ENCODE data around the gene CILP2.

The CILP2 gene

DNA sequence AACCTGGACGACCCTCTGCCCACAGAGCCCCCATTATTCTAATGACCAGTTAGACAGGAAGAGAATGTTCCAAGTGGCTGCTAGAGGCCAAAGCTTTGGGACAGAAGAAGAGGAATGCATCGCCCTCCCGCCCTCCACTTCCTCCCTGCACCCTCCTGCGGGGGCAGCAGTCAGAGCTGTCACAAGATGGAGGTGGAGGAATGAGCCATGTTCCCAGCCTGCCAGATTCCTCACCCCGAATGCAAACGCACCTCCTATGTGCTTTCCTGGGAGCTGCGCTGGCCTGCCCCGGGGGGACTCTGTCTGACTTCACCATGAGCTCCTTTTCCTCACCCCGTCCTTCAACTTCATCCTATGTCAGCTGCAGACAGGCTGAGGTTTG, 7.7 kb upstream of the CILP2 start:
- peaks cover 19 to 49% (median 34%) of the 10 kb centered on the region in 11 experiments; a peak in 20 of 22 replicates for H3K36me3 ChIP-seq

DNA sequence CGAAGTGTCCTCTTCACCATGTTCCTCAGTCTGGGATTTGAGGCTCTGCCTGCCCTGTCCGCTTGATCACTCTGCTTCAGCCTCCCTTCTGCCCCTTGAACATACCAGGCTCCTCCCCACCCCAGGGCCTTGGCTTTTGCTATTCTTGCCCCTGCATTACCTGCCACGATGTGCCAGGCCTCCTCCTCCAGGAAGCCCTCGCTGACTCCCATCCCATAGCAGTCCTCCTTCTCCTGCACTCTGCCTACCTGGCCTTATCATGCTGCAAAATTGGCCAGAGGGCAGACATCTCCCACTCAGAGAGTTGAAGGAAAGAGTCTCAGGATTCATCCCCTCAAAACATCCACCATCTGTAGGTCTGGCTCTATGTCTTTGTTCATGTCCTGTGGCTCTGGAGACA, 7.2 kb upstream of the CILP2 start:
- Histone ChIP-seq H4K20me1 (peaks cover 3 to 70% (median 21%) of the 10 kb centered on the region in 11 experiments; a peak in 21 of 22 replicates), H3K4me3 (no peak overlapping the region), H3K9me3 (replicated peaks in 1 of 11) (no peaks in the 10 kb centered on the region), H3K4me1 (peaks cover 44 to 65% (median 55%) of the 10 kb centered on the region in 10 experiments), H3K36me3 (peaks cover 19 to 49% (median 29%) of the 10 kb centered on the region in 11 experiments; a peak in 20 of 22 replicates), H3K27me3 (no peaks in the 10 kb centered on the region), H3K27ac (0 out of 22 replicates have a peak overlapping the region, but pooled peaks of 1 of the 11 experiments have one; percentile 7), H3K9ac (peak overlapping the region in 1 of 11 experiments; percentile 24; a peak in 2 of 22 replicates), H3K4me2 (peak overlapping the region in 2 of 11 experiments; percentile 8 to 52; a peak in 2 of 22 replicates)
- TF ChIP-seq Cebpa-rat (IDR thresholded peaks at IDR 0.05): no peak

More for the DNA sequence above, 7.7 kb upstream of the CILP2 start:
- Histone ChIP-seq H3K4me2 (peak overlapping the region in 3 of 11 experiments; percentile 8 to 60 (median 52); a peak in 4 of 22 replicates), H3K27me3 (no peaks in the 10 kb centered on the region), H3K9ac (peak overlapping the region in 1 of 11 experiments; percentile 24; a peak in 2 of 22 replicates), H3K4me3 (no peak overlapping the region), H4K20me1 (peaks cover 8 to 70% (median 25%) of the 10 kb centered on the region in 11 experiments; a peak in 21 of 22 replicates), H3K9me3 (replicated peaks in 1 of 11) (no peaks in the 10 kb centered on the region), H3K27ac (0 out of 22 replicates have a peak overlapping the region, but pooled peaks of 1 of the 11 experiments have one; percentile 7), H3K4me1 (peaks cover 49 to 70% (median 60%) of the 10 kb centered on the region in 10 experiments)
- TF ChIP-seq Cebpa-rat (IDR thresholded peaks at IDR 0.05): no peak

DNA sequence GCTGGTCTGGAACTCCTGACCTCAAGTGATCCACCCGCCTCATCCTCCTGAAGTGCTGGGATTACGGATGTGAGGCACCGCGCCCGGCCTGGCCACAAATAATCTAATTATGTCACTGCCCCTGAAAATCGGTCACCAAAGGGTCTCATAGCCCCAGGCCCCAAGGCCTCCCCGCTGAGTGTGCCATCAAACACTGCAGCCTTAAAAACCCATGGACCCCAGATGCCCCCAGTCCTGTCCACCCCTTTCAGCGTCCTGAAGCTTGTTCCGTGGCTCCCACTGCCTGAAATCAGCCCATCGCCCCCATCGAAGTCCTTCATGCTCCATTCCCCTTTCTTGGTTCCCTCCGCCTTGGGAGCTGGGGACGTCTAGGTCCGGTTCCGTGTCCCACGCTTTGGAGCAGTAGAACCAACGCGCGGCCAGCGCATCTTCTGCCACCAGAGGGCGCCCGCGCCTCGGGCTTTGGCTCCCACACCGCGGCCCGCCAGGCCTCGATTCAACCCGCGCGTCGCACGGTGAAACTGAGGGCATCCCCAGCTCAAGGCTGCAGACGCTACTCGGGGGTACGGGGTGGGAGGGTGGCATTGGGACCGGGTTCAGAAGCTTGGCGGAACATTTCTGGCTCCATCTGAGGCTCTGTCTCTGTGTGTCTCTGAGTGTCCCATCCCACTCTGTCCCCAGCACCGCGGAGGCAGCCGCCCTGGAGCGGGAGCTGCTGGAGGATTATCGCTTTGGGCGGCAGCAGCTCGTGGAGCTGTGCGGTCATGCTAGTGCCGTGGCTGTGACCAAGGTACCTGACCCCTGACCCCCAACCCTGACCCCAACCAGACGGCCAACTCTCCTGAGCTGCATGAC, 5.9 kb upstream of the CILP2 start:
- H3K9me3 ChIP-seq (replicated peaks in 1 of 11): no peaks in the 10 kb centered on the region
- no peak for TF ChIP-seq Cebpa-rat (IDR thresholded peaks at IDR 0.05)
- peak overlapping the region; percentile 47 to 71 (median 61) for H3K4me2 ChIP-seq
- H3K4me3 ChIP-seq: no peak overlapping the region
- H3K27me3 ChIP-seq: peaks cover 1 to 11% (median 3%) of the 10 kb centered on the region in 11 experiments
- H3K36me3 ChIP-seq: peaks cover 13 to 42% (median 24%) of the 10 kb centered on the region in 11 experiments; a peak in 20 of 22 replicates
- H4K20me1 ChIP-seq: peaks cover 0 to 68% (median 12%) of the 10 kb centered on the region in 11 experiments; a peak in 14 of 22 replicates
- H3K27ac ChIP-seq: no peak overlapping the region; a peak in 2 of 22 replicates
- peak overlapping the region in 3 of 11 experiments; percentile 17 to 46 (median 18); a peak in 3 of 22 replicates for H3K9ac ChIP-seq
- peaks cover 34 to 52% (median 43%) of the 10 kb centered on the region in 10 experiments for H3K4me1 ChIP-seq

DNA sequence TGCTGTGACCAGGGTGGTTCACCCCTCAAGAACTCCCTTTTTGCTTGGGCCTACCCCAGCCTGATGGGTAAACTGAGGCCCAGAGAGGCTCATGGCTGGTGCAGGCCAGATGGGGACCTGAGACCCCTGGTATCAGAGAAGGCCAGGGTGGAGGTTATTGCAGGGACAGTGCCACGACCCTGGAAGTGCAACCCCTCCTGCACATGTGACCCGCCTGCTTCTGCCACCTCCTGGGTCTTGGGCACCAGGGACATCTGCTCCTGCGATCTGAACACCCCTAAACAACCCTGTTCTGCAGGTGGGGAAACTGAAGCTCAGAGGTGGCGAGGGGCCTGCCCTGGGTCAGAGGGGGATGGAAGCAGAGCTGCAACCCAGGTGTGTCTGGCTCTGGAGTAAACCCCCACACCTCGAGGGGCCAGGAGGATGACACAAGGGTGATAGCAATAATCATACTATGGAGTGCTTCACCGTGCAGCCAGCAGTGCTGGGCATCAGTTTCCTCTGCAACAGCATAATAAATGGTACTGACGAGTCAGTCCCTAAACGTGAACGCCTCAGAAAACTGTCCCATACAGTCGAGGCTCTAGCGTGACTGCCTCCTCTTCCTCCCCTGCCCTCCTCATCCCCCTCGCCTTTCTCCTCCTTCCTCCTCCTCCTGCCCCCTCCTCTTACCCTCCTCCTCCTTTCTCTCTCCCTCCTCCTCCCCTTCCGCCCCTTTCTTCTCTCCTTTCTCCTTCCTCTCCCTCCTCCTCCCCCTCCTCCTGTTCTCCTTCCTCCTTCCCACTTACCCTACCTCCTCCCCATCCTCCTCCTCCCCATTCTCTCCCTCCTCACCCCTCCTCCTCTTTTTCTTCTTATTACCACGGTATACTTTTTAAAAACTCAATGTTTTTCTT, 5.0 kb upstream of the CILP2 start:
- H3K36me3 ChIP-seq: peaks cover 8 to 34% (median 15%) of the 10 kb centered on the region in 11 experiments; a peak in 20 of 22 replicates
- no peak for TF ChIP-seq Cebpa-rat (IDR thresholded peaks at IDR 0.05)
- H3K27ac ChIP-seq: peak overlapping the region in 1 of 11 experiments; percentile 10; a peak in 2 of 22 replicates
- H3K4me3 ChIP-seq: no peak overlapping the region
- H3K4me2 ChIP-seq: peak overlapping the region; percentile 47 to 71 (median 61)
- H3K27me3 ChIP-seq: peaks cover 10 to 19% (median 12%) of the 10 kb centered on the region in 11 experiments
- peaks cover 30 to 49% (median 40%) of the 10 kb centered on the region in 10 experiments for H3K4me1 ChIP-seq
- peaks cover 0 to 68% (median 7%) of the 10 kb centered on the region in 11 experiments; a peak in 12 of 22 replicates for H4K20me1 ChIP-seq
- no peaks in the 10 kb centered on the region for H3K9me3 ChIP-seq (replicated peaks in 1 of 11)
- H3K9ac ChIP-seq: peak overlapping the region in 2 of 11 experiments; percentile 18 to 30; a peak in 4 of 22 replicates

DNA sequence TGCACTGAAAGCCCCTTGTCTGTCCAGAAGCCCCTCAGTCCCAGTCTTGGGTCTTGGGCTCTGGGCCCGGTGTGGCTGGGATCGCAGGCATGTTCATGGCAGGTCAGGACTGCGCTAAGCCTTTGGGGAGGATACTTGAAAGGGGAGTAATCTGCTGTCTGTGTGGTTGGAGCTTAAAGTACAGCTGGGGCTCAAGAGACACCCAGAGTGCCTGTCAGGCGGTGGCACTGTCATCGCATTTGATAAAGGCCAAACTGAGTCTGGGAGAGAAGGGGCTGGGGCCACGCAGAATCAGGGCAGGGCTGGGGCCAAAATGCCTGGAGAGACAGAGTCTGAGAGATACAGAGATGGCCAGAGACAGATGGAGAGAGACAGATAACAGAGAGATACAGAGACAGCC, 4.2 kb upstream of the CILP2 start:
- H3K4me2 ChIP-seq: peak overlapping the region in 7 of 11 experiments; percentile 47 to 71 (median 60); a peak in 10 of 22 replicates
- H3K36me3 ChIP-seq: peaks cover 3 to 26% (median 10%) of the 10 kb centered on the region in 11 experiments; a peak in 15 of 22 replicates
- no peaks in the 10 kb centered on the region for H3K9me3 ChIP-seq (replicated peaks in 1 of 11)
- no peak for TF ChIP-seq Cebpa-rat (IDR thresholded peaks at IDR 0.05)
- H3K9ac ChIP-seq: peak overlapping the region in 2 of 11 experiments; percentile 18 to 20; a peak in 1 of 22 replicates
- peaks cover 18 to 27% (median 20%) of the 10 kb centered on the region in 11 experiments for H3K27me3 ChIP-seq
- H3K4me1 ChIP-seq: peaks cover 33 to 56% (median 45%) of the 10 kb centered on the region in 10 experiments
- no peak overlapping the region for H3K4me3 ChIP-seq
- H3K27ac ChIP-seq: peak overlapping the region in 2 of 11 experiments; percentile 10 to 13; a peak in 2 of 22 replicates
- H4K20me1 ChIP-seq: peaks cover 0 to 66% (median 9%) of the 10 kb centered on the region in 11 experiments; a peak in 11 of 22 replicates

DNA sequence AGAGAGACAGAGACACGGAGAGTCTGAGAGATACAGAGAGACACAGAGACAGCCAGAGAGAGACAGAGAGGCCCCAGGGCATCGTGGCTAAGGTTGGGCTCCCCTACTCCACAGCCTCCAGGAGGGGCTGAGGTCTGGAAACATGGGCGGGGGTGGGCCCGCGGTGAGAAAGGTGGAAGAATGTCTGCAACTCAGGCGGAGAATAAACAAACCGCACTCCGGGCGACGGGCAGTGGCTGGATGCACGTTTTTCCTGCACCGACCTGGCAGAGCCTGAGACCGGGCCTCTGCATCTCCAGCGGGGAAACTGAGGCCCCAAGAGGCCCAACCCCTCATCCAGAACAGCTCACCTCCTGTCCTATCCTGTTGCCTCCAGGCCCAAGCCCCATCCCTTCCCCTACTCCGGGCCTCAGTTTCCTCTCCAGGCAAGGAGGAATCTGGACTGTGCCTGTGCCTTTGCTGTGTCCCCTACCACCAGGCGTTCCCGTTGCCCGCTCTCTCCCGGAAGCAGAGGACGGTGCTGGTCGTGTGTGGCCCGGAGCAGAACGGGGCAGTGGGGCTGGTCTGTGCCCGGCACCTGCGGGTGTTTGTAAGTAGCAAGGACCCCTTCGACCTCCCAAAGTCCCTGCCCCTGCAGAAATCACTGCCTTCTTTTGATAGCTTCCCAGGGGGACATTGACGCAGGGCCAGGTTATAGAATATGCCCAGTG, 3.4 kb upstream of the CILP2 start:
- Histone ChIP-seq H4K20me1 (peaks cover 0 to 57% (median 9%) of the 10 kb centered on the region in 11 experiments; a peak in 11 of 22 replicates), H3K9me3 (replicated peaks in 1 of 11) (no peaks in the 10 kb centered on the region), H3K27me3 (peaks cover 22 to 36% (median 28%) of the 10 kb centered on the region in 11 experiments), H3K36me3 (peaks cover 0 to 17% (median 6%) of the 10 kb centered on the region in 11 experiments; a peak in 10 of 22 replicates), H3K4me3 (no peak overlapping the region), H3K9ac (no peak overlapping the region), H3K4me2 (no peak overlapping the region), H3K27ac (no peak overlapping the region), H3K4me1 (peaks cover 33 to 50% (median 42%) of the 10 kb centered on the region in 10 experiments)
- no peak for TF ChIP-seq Cebpa-rat (IDR thresholded peaks at IDR 0.05)

DNA sequence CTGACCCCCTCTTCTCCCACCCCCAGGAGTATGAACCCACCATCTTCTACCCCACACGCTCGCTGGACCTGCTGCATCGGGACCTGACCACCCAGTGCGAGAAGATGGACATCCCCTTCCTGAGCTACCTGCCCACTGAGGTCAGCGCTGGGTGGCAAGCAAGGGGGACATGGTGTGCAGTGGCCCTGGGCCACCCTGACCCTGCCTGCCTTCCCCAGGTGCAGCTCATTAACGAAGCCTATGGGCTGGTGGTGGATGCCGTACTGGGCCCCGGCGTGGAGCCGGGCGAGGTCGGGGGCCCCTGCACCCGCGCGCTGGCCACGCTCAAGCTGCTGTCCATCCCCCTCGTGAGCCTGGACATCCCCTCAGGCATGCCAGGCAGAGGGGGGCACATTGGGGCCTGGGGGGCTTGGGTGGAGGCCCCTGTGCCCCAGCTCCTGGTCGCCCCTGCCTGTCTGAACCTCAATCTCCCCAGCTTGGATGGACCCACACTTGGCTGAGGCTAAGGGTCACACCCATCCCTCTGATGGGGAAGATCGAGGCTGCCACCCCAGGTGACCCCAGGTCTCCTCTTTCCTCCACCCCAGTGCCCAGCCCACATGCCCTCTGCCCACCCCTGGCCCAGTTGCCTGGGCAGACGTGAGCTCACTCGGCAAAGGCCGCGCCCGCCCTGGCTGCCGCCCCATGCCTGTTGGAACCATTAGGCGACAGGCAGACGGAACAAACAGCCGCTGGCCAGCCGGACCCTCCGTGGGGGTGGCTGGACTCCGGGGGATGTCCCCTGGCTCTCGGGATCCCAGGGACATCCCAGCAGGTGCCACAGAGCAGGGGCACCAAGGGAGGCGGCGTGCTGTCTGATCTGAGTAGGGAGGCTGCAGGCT, 2.5 kb upstream of the CILP2 start:
- peaks cover 0 to 54% (median 7%) of the 10 kb centered on the region in 11 experiments; a peak in 10 of 22 replicates for H4K20me1 ChIP-seq
- H3K36me3 ChIP-seq: peaks cover 0 to 14% (median 6%) of the 10 kb centered on the region in 11 experiments; a peak in 10 of 22 replicates
- H3K4me1 ChIP-seq: peaks cover 28 to 42% (median 36%) of the 10 kb centered on the region in 10 experiments
- H3K4me3 ChIP-seq: no peak overlapping the region
- no peak overlapping the region for H3K27ac ChIP-seq
- peaks cover 0 to 4% (median 0%) of the 10 kb centered on the region in 11 experiments; a peak in 1 of 22 replicates for H3K9me3 ChIP-seq (replicated peaks in 1 of 11)
- H3K9ac ChIP-seq: no peak overlapping the region
- peaks cover 22 to 42% (median 33%) of the 10 kb centered on the region in 11 experiments for H3K27me3 ChIP-seq
- no peak for TF ChIP-seq Cebpa-rat (IDR thresholded peaks at IDR 0.05)
- H3K4me2 ChIP-seq: no peak overlapping the region
